CD4-positive, alpha-beta T cell treated with Interleukin-21 for 1 hour (primary cell): ENCODE results near the gene SLC35B1.
"Not testable (repeated sequence)": the region's sequence is repeated elsewhere in the genome, so short reads cannot be mapped to it uniquely, and the experiment has no call there.

Source experiments
- DNase-seq: peaks from one replicate; pipeline ENCODE4 v3.0.0-alpha.2; 2020

Gene SLC35B1

GRCh38 chr17:49696233-49696761 is 11.5 kb downstream of the SLC35B1 start:
- DNase-seq: peak; percentile 81

DNA sequence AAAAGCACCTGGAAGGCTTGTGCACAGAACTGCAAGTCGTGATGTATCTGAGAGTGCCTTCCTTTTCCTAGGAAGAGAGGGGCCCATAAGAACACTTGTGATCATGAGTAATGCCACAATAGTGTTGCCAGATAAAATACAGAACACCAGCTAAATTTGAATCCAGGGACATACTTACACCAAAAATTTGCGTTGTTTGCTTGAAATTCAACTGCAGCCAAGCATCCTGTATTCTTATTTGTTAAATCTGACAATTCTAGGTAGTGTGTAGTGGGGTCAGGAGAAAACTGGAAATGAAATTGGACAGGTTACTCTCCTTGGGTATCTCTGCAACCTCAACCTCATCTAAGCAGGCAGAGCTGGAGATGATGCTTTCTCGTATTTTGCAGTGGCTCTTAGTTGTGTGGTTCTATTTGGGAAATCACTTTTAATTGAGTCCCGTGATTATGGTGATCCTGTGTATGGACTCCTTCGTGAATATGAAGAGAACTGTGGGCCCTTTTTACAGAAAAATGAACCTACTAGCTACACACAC is 12.0 kb downstream of the SLC35B1 start:
- no peak for DNase-seq

DNA sequence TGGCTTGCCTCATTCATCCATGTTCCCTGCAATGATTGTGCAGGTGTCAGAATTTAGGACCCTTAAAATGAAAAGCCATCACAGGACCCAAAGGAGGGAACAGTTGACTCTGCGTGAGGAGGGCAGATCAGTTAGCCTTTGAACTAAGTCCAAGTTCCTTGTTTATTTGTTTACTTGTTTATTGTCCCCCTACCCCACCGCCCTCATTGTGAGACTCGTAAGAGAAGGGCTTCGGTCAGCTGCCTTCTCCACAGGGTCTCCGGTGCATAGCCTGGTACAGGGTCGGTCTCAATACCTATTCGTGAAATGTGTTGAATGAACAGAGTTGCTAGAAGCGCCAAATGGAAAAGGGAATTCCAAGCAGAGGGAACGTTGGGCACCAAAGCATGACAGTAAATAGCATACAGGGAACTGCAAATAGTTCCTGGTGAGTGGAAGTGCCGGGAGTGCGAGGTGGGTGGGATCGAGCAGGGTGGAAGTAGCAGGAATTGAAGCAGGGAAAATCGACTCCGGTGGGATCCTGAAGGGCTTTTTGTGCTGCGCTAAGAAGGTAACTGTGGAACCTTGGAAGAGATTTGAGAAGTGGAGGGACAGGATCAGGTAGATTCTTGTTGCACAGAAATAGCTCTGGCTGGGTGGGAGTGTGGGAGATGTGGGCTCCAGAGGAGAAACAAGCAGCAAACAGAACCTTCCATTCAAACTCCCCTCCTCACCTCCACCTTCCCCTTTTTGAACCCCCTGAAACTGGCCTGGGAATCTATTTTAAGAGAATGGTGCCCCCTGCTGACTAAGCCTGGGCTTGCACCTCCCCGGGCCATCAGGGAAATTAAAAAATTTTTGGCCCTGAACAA is 12.7 kb downstream of the SLC35B1 start:
- DNase-seq: peak; percentile 76

- DNase-seq: no peak
These were observed 15.0 kb downstream of the SLC35B1 start for GRCh38 chr17:49692751-49693150.

DNA sequence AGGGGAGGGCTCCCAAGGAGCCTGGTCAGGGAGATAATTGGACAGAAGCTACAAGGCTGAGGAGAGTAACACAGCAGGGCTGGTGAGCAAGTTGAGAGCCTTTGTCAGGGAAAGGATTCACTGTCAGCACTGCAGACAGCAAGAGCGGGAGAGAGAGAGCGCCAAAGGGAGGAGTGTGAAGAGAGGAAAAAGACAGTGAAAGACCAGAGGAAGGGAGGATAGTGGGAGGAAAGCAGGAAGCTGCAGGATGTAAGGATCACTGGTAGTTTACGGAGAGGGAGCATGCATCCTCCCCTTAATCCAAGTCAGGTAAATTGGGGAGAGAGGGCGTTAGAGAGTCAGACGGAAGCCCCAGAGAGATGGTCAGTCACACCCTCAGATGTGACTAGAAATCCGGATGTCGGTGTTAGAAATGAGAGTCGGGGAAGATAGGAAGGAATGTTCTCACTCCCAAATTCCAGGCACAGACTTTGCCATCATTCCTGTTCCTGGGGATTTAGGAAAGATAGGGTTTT is 16.0 kb downstream of the SLC35B1 start:
- no peak for DNase-seq

- DNase-seq: no peak
These were observed 16.6 kb downstream of the SLC35B1 start for GRCh38 chr17:49691086-49691676.

DNA sequence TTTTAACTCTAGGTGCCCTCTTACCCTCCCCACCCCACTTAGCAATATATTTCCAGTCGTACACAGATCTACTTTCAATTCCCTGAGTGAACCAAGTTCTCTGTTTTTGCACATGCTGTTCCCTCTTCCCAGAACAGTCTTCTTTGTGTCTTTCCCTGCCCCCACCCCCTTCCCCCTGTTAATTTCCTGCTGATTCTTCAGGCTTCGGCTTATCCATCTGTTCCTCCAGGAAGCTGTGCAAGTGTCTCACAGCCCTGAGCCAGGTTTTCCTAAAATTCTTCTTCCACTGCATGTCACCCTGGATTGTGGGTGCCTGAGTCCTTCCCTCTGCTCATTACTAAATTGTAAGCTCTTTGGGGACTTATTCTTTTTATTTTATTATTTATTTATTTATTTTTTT is 17.5 kb downstream of the SLC35B1 start:
- DNase-seq: no peak

- no peak for DNase-seq
These were observed 18.9 kb downstream of the SLC35B1 start for GRCh38 chr17:49688848-49689247.

GRCh38 chr17:49687878-49688491 is 19.8 kb downstream of the SLC35B1 start:
- peak; percentile 43 for DNase-seq

DNA sequence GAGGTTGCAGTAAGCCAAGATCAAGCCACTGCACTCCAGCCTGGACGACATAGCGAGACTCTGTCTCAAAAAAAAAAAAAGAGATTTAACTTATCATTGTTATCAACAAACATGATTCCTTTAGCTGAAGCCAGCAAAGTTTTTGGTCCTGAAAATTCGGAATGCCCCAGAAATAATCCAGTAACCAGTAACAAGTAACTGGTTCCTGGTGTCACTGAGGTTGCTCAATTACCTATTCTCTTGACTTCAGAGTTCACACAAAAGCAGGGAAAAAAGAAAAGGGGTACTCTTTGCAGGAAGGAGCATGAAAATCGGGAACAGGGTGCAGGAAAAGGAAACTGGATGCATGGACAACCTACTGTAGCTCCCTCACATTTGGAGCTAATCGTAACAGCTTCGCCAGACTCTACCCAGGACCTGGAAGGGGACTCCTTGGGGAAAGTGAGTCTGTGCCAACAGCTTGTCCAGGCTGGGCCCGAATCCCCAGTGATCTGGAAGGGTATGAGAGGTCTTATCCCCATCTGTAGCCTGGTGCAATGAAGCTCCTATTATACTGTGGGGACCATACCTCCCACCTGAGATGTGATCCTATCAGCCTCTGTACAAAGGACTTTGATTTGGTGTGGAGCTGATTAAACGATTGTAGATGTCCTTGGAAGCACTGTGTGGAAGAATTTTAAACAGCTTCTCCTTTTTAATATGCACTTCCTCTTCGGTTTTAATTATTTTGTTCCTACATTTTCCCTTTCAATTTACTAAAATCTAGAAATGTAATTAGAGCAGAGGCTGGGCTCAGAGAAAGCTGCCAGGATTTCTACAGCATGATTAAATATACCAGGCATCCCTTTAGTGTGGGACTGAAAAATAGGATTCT is 26.4 kb downstream of the SLC35B1 start:
- DNase-seq: no peak

GRCh38 chr17:49680314-49680713 is 27.4 kb downstream of the SLC35B1 start:
- no peak for DNase-seq

DNA sequence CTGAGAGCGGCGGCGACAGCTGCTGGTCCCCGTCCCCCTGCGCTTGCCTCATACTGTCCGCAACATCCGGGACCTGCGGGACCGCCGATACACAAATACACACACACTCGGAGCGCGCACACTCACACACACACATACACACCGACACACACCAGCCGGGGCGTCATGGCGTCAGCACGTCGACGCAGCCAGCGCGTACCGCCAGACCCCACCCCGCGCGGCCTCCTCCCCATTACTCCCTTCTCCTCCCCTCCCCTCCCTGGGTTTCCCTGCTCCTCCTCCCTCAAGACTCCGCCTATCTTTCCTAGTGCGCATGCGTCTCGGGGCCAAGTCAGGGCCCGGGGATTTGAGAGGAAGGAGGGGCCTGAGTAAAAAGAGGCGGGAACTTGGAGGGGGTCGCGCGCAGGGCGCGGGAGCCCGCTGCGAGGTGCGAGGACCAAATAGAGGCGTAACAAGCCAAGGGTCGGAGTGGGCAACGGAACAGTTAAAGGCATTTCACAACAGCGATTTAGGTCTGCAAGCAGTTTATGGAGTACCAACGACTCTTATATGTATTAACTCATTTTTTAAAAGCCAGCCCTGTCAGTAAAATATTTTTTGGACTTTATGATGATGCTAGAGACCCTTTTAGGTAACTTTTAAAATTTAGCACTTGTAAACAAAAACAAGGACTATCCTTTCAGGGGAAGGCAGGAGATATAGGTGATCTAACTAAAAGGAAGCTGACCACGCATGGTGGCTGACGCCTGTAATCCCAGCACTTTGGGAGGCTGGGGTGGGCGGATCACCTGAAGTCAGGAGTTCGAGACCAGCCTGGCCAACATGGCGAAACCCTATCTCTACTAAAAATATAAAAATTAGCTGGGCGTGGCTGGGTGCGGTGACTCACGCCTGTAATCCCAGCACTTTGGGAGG is 29.6 kb downstream of the SLC35B1 start, which contains the start of gene SPOP:
TSS of gene SPOP (minus strand) at position 165 of the 915 bp plus-strand sequence. CDS start 55,287 bp downstream, outside the sequence.
- DNase-seq: peak; percentile 100

- DNase-seq: peak; percentile 95
These were observed 30.4 kb downstream of the SLC35B1 start for GRCh38 chr17:49677134-49677932.

DNA sequence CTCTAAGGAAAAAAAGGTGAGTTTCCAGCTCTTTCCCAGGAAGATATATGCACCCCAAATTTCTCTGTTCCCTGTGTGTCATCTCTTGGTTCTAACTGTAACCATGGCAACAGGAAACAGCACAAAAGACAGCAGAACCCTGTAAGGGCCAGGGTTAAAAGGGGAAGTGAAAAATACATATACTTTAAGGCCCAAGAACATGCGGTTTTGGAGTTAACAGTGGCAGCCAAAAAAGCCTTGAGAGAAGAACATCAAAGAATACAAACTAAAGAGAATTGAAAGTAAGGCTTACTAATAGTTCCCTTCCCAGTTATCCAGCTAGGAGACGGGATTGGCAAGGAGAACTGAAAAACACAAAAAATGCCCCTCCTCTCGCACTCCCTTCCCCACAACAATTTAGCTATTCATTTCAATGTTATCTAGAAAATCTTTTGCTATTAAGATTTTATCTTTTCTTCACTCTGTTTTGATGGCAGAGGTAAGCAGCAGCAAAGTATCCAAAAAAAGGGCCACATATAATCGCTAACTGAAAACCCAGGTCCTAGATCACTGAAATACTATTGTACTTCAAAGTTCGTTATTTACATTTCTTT is 31.4 kb downstream of the SLC35B1 start:
- DNase-seq: peak; percentile 89

DNA sequence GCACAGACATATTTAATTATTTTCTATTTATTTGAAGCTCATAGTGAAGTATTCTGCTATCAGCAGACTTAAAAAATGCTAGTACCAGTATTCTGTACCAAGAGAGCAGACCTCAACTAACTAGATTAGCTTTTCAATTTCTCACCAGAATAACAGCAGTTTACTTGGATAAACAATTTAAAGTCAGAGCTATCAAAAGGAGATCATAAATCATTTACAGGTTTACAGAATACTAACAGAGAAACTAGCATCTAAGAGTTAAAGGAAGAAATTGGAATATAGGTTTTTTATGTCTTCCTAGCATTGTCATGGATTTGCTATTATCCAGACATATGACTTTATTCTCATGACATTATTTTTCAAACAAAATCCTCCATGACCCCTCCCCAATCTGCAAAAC is 33.3 kb downstream of the SLC35B1 start:
- no peak for DNase-seq

GRCh38 chr17:49673679-49674078 is 34.1 kb downstream of the SLC35B1 start:
- not testable (repeated sequence) for DNase-seq

DNA sequence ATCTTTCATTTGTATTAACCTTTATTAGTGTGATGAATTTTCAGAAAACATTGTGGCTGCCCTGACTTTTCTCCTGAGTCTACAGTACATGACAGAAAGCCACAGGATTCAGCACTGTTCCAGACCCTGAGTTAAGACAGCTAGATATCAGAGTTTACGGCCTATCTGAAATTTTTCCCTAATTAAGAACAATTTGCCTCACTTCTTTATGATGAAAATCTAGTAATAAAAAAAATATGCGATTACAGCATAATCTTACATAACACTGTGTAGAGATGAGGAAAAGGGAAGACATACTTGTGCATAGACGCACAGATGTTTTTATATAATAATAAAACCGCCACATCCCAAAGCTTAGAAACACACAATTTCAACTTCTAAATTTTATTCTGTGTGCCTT is 37.1 kb downstream of the SLC35B1 start:
- no peak for DNase-seq

GRCh38 chr17:49670002-49670401 is 37.8 kb downstream of the SLC35B1 start:
- no peak for DNase-seq

- no peak for DNase-seq
These were observed 39.9 kb downstream of the SLC35B1 start for GRCh38 chr17:49667854-49668253.
